GM12892 (cell line): Measurements from ENCODE around the gene P2RX2.

Experiments used
- DNase-seq: peaks from one replicate; pipeline ENCODE4 v3.0.0; 2011; ENCODE audit not compliant: insufficient read length
- FAIRE-seq: peaks from 2 replicates; lab custom pipeline; 2011; peaks lifted over from hg19 to GRCh38; lab: Jason Lieb, UNC
- POLR2A ChIP-seq: IDR thresholded peaks from 2 replicates; pipeline ENCODE4 v1.6.1; 2011; ENCODE audit warnings: low read depth, low read length, control low read depth
- POLR2AphosphoS5 ChIP-seq: IDR thresholded peaks from 2 replicates; pipeline ENCODE4 v1.6.1; 2011; ENCODE audit warnings: low read depth, low read length, control low read depth
- TAF1 ChIP-seq: IDR thresholded peaks from 2 replicates; pipeline ENCODE4 v1.6.1; 2011; ENCODE audit warnings: low read depth, mild to moderate bottlenecking, control low read depth, low read length, borderline replicate concordance

Gene P2RX2

GRCh38 chr12:132619386-132620112 lies 973 bp downstream of the P2RX2 start:
- no peak for DNase-seq
- TF ChIP-seq POLR2AphosphoS5 (no peak), TAF1 (no peak), POLR2A (no peak)
- FAIRE-seq: no peak

- TF ChIP-seq TAF1: no peak
- TF ChIP-seq POLR2AphosphoS5: no peak
- no peak for TF ChIP-seq POLR2A
- DNase-seq (no peak), FAIRE-seq (no peak)
Observed at GRCh38 chr12:132620113-132620898, 1.7 kb downstream of the P2RX2 start.

- DNase-seq (no peak), FAIRE-seq (no peak)
- TF ChIP-seq POLR2AphosphoS5 (peak; percentile 54), TAF1 (no peak), POLR2A (no peak)
Observed at GRCh38 chr12:132620899-132621656, 2.5 kb downstream of the P2RX2 start.

DNA sequence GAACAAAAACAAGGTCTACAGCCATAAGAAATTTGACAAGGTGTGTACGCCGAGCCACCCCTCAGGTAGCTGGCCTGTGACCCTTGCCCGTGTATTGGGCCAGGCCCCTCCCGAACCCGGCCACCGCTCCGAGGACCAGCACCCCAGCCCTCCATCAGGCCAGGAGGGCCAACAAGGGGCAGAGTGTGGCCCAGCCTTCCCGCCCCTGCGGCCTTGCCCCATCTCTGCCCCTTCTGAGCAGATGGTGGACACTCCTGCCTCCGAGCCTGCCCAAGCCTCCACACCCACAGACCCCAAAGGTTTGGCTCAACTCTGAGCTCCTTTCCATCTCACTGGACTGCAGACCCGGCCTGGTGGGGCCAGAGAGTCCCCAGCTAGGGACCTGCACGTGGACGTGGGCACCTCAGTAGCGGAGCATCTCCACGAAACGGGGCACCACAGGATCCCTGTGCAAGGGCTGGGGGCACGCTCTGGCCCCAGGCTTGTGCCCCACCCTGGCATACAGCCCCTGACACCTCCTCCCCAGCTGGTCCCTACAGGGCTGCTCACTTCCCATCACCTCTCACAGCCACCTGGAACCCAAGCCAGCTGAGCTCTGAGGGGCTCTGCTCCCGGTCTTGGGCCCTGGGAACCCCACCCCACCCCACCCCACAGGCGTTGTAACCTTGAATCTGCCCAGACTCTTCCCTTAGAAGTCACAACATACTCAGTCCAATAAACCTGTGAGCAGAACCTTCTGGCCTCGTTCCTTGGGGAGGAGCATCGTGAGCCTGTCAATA lies 3.3 kb downstream of the P2RX2 start:
- TF ChIP-seq POLR2A (no peak; the same call in 1 of the 2 replicates), TAF1 (no peak), POLR2AphosphoS5 (no peak; the same call in 1 of the 2 replicates)
- no peak for FAIRE-seq

GRCh38 chr12:132622437-132623071 lies 4.0 kb downstream of the P2RX2 start:
- no peak for FAIRE-seq
- no peak for TF ChIP-seq TAF1
- TF ChIP-seq POLR2AphosphoS5: 0 out of 2 replicates have a peak, but pooled peaks have one; percentile 7
- DNase-seq: no peak

More for the DNA sequence above, 3.3 kb downstream of the P2RX2 start:
- DNase-seq: no peak

- FAIRE-seq: no peak
- no peak for DNase-seq
- TF ChIP-seq POLR2AphosphoS5 (no peak), TAF1 (no peak), POLR2A (no peak)
Observed at GRCh38 chr12:132623072-132623869, 4.7 kb downstream of the P2RX2 start.

GRCh38 chr12:132624186-132624855 lies 5.7 kb downstream of the P2RX2 start:
- no peak for FAIRE-seq
- TF ChIP-seq POLR2A (no peak), POLR2AphosphoS5 (no peak), TAF1 (no peak)
- DNase-seq: no peak

DNA sequence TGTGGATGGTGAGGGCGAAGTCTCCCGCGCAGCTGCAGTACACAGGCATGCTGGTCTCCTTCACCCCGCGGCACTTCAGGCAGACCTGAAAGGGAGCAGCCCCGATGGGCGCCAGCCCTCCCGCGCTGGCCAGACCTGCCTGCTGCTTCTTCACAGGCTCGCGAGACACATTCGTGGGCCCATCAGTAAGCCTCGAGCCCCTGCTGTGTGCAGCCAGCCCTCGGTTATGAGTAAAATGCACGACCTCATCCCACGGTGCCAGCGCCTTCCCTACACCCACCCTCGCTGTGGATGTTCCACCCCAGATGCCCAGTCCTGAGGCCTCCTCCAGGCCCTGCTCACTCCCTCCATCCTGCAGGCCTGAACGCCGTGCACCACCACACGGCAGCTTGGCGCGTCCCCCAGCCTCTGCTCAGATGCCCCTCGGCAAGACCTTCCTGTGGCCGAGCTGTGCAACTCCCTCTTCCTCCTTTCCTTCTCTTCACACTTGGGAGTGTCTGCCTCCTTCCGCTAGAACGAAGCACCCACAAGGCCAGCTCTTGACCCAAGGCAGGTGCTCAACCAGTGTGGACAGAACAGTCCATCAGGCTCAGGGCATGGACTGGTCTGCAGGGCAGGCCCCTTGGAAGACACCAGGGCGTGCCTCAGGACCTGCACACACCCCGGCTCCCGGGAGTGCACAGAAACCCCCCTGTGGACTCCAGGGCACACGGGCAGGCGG lies 6.5 kb downstream of the P2RX2 start:
- TF ChIP-seq POLR2A (no peak), TAF1 (no peak), POLR2AphosphoS5 (no peak)
- FAIRE-seq (no peak), DNase-seq (no peak)
